Brain microvascular endothelial cell (primary cell): Measurements from ENCODE around the gene FARS2.

Source experiments
- DNase-seq: peaks from one replicate; pipeline ENCODE4 v3.0.0-alpha.2; 2020
- H3K27ac ChIP-seq: fragments of 250-450 bp; sonication (Bioruptor Pico); 2 replicates; pipeline ENCODE4 v1.5.1; 2020; ENCODE audit warnings: mild to moderate bottlenecking, moderate library complexity
- H3K27me3 ChIP-seq: fragments of 250-450 bp; sonication (Bioruptor Pico); replicated peaks from 2 replicates; pipeline ENCODE4 v1.5.1; 2020; ENCODE audit warnings: mild to moderate bottlenecking
- H3K36me3 ChIP-seq: fragments of 250-450 bp; sonication (Bioruptor Pico); replicated peaks from 2 replicates; pipeline ENCODE4 v1.5.1; 2020; ENCODE audit warnings: mild to moderate bottlenecking
- H3K4me3 ChIP-seq: 2 replicates; pipeline ENCODE4 v1.5.1; 2011; ENCODE audit warnings: low read depth, mild to moderate bottlenecking, control low read depth, low read length, moderate library complexity
- CTCF ChIP-seq: IDR thresholded peaks from 2 replicates; pipeline ENCODE4 v1.5.1; 2011; ENCODE audit warnings: low read depth, mild to moderate bottlenecking, moderate library complexity, low read length, control low read depth, inconsistent platforms; ENCODE audit errors: missing control alignments
- in situ Hi-C: cut with HindIII; loops from 2 replicates; pipeline ENCODE4 v1.10.0; 2017; ENCODE audit warnings: low sequenced_read_pairs, low pct_ligation_motif_present

The FARS2 gene

GRCh38 chr6:5260661-5261544 is at the start of gene FARS2, which contains the start of gene LYRM4:
TSS of gene FARS2 (plus strand) at chr6:5261513.
TSS of gene LYRM4 (minus strand) at chr6:5260950. CDS start at chr6:5260733, 217 bp downstream.
- Histone ChIP-seq H3K4me3 (peak within 1 kb of the TSS; percentile 96), H3K36me3 (no peaks in the 10 kb centered on the region), H3K27me3 (no peaks in the 10 kb centered on the region), H3K27ac (peak within 1 kb of the TSS; percentile 99)
- in situ Hi-C loops: no loop called here
- TF ChIP-seq CTCF: peak; percentile 45
- peak; percentile 71 for DNase-seq

DNA sequence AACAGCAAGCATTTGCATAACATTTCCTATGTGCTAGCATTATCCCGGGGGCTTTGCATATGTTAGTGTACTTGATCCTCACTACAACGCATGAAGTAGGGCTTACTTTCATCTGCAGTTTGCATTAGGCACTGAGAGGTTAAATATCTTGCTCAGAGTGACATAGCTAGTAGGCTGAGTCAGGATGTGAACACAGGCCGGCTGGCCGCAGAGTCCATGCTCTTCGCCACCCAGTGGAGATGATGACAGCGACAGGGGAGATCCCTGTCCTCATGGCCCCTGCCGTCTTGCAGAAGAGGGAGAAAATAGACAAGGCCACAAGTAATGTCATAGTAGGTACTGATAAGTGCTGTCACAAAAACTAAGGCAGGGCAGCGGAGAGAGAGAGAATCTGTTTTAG is 47.5 kb upstream of the FARS2 start:
- in situ Hi-C loops: no loop called here
- no peaks in the 10 kb centered on the region for H3K27me3 ChIP-seq
- no peak overlapping the region for H3K27ac ChIP-seq
- peak; percentile 72 for TF ChIP-seq CTCF
- peak; percentile 75 for DNase-seq
- no peaks in the 10 kb centered on the region for H3K36me3 ChIP-seq
- no peak overlapping the region for H3K4me3 ChIP-seq

DNA sequence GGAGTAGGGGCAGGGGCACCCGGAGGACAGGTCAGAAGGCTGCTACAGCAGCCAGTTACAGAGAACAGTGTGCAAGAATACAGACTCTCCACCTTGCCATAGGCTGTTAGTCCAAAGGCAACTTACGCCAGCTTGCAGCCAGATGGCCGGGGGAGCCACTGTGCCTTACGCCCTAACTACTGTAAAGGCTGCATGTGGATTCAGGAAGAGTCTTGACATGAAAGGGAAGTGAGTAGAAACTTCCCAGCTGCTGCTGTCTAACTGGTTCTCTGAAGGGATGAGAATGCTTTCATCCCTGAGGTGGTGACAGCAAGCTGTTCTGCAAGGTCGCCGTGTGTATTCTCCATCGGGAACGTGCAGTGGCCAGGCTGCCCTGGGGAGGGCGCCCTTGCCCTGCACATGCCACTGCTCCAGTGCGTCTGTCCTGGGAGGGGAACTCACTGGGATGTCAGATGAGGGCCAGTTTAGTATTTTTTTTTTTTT is 46.7 kb upstream of the FARS2 start:
- no peak overlapping the region for H3K4me3 ChIP-seq
- H3K27ac ChIP-seq: no peak overlapping the region
- DNase-seq: peak; percentile 52
- H3K36me3 ChIP-seq: no peaks in the 10 kb centered on the region
- H3K27me3 ChIP-seq: no peaks in the 10 kb centered on the region
- in situ Hi-C loops: no loop called here
- peak; percentile 84 for TF ChIP-seq CTCF

- no peak for DNase-seq
- TF ChIP-seq CTCF: no peak
- Histone ChIP-seq H3K27ac (no peak overlapping the region), H3K4me3 (no peak overlapping the region), H3K27me3 (no peaks in the 10 kb centered on the region), H3K36me3 (no peaks in the 10 kb centered on the region)
- in situ Hi-C loops: no loop called here
Observed at GRCh38 chr6:5215159-5215558, 46.2 kb upstream of the FARS2 start.

GRCh38 chr6:5215799-5216198 is 45.5 kb upstream of the FARS2 start:
- no peaks in the 10 kb centered on the region for H3K36me3 ChIP-seq
- no peak overlapping the region for H3K27ac ChIP-seq
- DNase-seq: no peak
- H3K27me3 ChIP-seq: no peaks in the 10 kb centered on the region
- no peak for TF ChIP-seq CTCF
- H3K4me3 ChIP-seq: no peak overlapping the region
- in situ Hi-C loops: no loop called here
